Activated CD4-positive, alpha-beta T cell treated with anti-CD3 and anti-CD28 coated beads, Interleukin-2, amount 50 U/mL, for 1 hour (primary cell): ENCODE data around the gene GET4.
"Not testable (repeated sequence)": the region's sequence is repeated elsewhere in the genome, so short reads cannot be mapped to it uniquely, and the experiment has no call there.

Experiments
- DNase-seq: peaks from one replicate; pipeline ENCODE4 v3.0.0-alpha.2; 2020

Gene GET4

GRCh38 chr7:917255-918117, 41.1 kb downstream of the GET4 start:
- DNase-seq, result no peak

DNA sequence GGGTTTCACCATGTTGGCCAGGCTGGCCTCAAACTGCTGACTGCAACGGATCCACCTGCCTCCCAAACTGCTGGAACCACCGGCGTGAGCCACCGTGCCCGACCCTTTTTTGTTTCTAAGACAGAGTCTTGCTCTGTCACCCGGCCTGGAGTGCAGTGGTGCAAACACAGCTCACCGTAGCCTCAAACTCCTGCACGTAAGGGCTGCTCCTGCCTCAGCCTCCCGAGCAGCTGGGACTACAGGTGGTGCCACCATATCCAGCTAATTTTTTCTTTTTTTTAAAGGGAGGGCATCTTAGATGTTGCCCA, 41.7 kb downstream of the GET4 start:
- DNase-seq, result no peak

DNA sequence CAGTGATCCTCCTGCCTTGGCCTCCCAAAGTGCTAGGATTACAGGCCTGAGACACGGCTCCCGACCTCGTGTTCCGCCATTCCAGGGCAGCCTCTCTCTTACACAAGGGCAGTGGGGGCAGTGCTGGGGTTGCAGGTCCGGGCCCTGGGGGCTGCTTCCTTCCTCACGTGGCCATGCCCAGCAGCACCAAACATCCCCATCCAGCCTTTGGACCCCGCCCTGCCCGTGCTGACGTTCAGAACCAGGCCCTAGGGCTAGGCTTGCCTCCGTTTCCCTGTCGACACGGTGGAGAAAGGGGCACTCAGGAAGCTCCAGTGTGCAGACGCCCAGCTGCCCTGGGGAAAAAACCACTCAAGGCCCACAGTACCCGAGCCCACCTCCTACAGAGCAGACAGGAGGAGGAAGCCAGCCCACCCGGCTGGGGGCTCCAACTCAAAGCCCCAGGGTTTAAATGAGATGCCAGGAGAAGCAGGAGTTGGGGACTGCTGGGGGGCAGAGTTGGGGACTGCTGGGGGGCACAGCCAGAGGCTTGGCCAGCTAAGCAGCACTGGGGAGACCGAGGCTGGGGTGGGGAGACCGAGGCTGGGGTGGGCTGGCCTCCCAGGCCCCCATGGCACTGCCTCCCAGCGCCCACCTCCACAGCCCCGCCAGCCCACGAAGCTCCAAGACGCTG, 42.2 kb downstream of the GET4 start:
- no peak for DNase-seq

DNA sequence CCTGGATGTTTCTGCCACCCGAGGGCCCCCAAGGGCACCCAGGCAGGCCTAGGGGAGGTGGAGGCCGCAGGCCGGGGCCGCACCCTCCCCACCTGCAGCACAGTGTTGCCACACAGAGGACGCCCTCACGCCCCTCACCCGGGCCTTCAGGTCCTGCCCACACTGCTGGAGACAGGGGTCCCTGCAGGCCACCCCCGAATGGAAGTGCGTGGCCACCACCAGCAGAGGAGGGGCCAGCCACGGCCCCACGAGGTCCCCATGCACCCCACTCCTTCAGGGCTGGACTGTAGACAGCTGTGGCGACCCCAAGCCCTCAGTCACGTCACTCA, 42.7 kb downstream of the GET4 start:
- no peak for DNase-seq

DNA sequence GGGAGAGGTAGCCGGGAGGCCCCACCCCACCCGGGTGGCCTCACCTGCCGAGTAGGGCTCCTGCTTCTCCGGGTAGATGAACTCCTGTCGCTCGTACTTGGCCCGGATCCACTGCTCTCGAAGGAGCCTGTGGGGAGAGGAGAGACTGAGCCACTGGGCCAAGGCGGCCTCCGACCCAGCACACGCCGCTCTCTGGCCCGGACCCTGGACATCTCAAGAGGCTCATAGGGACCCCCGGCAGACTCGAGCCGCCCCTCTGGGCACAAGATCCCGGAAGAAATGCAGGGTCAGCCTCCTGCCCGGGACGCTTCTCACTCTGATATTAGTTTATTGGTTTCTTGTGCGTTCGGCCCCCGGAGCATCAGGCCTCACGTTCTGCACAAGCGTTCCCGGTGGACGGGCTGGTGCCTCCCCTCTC, 43.6 kb downstream of the GET4 start:
- DNase-seq, result no peak

- no peak for DNase-seq
These were observed 44.2 kb downstream of the GET4 start for GRCh38 chr7:920351-921070.

DNA sequence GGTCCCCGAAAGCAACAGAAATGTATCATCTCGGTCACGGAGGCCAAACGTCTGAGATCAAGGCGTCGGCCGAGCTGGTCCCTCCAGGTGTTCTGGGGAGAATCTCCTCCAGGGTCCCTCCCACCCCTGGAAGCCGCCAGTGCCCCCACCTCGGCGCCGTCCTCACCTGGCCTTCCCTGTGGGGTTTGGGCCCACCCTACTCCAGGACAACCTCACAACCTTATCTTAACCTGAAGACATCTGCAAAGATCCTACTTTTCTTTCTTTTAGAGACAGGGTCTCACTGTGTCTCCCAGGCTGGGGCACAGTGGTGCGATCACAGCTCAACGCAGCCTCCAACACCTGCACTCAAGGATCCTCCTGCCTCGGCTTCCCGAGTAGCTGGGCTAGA, 44.7 kb downstream of the GET4 start:
- no peak for DNase-seq

DNA sequence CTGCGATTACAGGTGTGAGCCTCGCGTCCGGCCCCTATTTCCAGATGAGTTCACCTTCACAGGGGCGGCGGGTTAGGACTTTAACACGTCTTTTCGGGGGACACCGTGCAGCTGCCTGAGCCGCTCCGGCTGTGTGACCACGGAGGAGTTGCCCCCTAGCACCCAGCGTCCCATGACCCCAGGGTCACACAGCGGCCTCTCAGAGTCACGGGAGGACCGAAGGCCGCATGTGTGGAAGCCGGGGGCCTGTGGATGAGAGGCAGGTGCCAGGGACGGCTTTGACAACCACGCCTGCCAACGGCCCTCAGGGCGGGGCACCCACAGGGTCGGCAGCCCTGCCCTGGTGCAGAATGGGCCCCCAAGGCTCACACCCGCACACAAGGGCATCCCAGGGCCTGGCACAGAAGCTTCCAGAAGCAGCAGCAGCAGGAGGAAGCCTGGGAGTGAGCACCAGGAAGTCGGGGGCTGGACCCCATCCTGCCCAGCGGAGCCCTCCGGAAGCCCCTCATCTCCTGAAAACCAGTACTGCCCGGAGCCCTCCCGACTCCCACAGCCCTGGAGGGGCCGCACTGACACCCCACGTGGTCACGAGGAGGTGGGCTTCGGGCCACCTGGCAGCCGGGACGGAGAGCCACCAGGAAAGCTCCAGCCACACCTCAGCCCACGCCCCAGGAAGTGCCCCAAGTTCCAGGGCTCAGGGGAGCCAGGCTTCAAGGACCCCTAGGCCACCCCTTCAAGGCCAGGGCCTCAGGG, 45.4 kb downstream of the GET4 start:
- no peak for DNase-seq

DNA sequence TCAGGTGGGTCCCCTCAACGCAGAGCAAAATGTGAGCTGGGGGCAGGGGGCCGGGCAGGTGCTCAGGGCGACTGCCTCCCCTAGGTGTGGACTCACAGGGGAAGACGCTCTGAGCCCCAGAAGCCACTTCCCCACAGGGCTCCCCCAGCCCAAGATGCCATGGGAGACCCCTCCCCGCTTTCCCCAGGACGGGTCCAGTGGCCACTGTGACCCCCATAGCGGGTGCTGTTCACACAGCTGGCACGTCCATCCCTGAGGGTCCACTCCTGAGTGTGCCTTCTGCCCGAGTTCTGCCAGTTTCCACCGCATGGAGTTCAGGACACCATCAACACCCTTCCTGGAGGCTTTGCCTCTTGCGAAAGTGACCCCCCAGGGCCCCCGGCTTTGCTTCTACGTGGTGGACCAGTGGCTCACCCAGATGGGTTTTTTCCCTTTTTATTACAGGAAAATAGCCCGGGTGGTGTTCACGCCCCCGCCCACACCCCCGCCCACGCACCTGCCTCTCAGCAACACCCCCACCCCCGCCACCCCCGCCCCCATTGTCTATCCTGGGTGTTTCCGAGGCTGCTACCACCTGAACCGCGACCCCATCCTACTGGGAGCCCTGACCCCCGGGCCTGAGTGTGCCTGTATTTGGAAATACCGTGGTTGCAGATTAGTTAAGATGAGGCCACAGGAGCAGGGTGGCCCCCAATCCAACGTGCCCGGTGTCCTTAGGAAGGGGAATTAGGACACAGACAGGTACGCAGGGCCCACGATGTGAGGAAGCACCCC, 46.2 kb downstream of the GET4 start:
- peak; percentile 42 for DNase-seq

- DNase-seq, result peak; percentile 91
These were observed 47.0 kb downstream of the GET4 start for GRCh38 chr7:923108-924041.

- DNase-seq, result not testable (repeated sequence)
These were observed 47.7 kb downstream of the GET4 start for GRCh38 chr7:924042-924441.

GRCh38 chr7:924541-925231, 48.3 kb downstream of the GET4 start:
- DNase-seq, result no peak

DNA sequence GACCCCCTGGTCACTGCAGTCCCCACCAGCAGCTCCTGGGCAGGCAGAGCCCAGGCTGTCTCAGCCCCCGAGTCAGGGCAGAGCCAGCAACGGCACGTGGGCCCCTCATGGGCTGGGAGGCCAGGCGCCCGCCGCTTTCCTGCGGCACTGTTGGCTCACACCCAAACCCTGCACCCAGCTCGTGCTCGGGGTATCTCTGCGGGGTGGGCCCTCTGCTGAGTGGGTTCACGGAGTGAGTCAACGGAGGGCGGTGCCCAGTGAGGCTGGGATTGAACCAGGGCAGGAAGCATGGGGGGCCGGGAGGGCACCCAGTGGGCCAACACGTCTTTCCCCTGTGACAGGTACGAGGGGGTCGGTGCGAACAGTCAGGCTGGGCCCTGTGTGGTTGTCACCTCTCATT, 49.2 kb downstream of the GET4 start:
- DNase-seq, result no peak

- DNase-seq, result no peak
These were observed 50.0 kb downstream of the GET4 start for GRCh38 chr7:926061-927030.

GRCh38 chr7:927031-927671, 50.8 kb downstream of the GET4 start:
- no peak for DNase-seq

DNA sequence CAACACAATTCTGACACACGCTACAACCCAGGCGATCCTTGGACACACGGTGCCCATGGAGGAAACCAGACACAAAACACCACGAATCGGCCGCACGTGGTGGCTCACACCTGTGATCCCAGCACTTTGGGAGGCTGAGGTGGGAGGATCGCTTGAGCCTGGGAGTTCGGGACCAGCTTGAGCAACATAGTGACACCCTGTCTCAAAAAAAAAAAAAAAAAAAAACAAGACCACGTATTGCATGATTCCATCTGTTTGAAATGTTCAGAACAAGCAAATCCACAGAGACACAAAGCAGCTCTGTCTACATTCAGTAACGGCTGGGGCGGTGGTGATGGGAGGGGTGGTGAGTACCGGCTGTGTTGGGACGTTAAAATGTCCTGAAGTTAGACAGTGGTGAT, 53.0 kb downstream of the GET4 start:
- DNase-seq, result no peak

DNA sequence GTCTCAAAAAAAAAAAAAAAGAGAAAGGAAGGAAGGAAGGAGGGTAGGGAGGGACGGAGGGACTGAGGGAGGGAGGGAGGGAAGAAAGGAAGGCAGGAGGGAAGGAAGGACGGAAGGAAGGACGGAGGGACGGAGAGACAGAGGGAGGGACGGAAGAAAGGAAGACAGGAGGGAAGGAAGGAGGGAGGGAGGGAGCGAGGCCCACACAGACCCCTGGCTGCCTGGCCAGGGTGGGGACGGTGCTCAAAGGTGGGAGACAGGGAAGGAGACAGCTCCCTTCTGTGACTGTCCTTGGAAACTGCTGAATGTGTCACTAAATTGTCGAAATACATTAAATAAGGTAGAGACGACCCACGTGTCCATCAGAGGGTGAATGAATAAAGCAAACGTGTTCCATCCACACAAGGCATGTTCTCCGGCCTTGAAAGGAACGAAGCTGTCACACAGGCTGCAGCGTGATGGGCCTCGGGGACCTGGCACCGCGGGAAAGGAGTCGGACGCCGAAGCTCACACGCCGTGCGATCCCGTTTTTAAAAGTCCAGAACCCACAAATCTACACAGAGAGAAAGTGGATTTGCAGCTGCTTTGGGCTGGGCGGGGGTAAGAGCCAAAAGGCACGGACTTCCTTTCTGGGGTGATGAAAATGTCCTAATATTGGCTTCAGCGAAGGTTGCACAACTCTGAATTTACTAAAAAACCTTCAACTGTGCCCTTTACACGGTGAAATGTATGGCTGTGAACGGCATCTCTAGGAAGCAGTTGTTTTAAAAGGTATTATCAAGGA, 54.8 kb downstream of the GET4 start:
- DNase-seq, result no peak
